ENCODE measurements around the gene CLCA4.

Gene CLCA4, protein sequence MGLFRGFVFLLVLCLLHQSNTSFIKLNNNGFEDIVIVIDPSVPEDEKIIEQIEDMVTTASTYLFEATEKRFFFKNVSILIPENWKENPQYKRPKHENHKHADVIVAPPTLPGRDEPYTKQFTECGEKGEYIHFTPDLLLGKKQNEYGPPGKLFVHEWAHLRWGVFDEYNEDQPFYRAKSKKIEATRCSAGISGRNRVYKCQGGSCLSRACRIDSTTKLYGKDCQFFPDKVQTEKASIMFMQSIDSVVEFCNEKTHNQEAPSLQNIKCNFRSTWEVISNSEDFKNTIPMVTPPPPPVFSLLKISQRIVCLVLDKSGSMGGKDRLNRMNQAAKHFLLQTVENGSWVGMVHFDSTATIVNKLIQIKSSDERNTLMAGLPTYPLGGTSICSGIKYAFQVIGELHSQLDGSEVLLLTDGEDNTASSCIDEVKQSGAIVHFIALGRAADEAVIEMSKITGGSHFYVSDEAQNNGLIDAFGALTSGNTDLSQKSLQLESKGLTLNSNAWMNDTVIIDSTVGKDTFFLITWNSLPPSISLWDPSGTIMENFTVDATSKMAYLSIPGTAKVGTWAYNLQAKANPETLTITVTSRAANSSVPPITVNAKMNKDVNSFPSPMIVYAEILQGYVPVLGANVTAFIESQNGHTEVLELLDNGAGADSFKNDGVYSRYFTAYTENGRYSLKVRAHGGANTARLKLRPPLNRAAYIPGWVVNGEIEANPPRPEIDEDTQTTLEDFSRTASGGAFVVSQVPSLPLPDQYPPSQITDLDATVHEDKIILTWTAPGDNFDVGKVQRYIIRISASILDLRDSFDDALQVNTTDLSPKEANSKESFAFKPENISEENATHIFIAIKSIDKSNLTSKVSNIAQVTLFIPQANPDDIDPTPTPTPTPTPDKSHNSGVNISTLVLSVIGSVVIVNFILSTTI

DNA sequence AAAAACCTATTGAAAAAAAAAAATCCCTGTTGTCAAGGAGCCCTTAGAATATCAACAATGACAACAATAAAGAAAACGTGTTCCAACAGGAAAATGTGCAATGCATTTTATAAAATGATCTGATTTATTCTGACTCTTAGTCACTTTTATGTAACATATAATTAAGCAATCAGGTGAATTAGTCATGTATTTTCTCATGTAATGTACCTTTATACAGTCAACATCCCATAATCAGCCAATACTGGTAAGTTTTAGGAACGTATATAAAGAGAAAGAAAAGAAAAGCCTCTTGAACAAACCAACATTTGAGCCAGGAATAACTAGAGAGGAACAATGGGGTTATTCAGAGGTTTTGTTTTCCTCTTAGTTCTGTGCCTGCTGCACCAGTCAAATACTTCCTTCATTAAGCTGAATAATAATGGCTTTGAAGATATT is at the start of gene CLCA4:
TSS of gene CLCA4 (plus strand) at position 292 of the 435 bp plus-strand sequence. CDS start at position 334, 42 bp downstream.
- peak; percentile 85 for DNase-seq

DNA sequence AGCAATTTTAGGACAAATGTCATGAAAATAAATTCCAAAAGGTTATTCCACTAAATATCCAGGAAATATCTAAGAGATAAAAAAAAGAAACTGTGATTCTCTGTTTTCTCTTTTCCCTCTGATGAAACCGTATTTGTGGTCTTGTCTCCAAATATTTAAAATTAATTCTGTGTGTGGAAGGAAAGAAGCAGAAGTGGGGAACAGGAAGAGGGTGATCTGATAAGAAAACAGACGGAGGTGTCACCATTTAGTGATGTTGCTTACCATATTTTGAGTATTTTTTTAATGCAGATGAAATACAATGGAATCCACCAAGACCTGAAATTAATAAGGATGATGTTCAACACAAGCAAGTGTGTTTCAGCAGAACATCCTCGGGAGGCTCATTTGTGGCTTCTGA is 48.6 kb upstream of the CLCA4 start:
- DNase-seq, result no peak

DNA sequence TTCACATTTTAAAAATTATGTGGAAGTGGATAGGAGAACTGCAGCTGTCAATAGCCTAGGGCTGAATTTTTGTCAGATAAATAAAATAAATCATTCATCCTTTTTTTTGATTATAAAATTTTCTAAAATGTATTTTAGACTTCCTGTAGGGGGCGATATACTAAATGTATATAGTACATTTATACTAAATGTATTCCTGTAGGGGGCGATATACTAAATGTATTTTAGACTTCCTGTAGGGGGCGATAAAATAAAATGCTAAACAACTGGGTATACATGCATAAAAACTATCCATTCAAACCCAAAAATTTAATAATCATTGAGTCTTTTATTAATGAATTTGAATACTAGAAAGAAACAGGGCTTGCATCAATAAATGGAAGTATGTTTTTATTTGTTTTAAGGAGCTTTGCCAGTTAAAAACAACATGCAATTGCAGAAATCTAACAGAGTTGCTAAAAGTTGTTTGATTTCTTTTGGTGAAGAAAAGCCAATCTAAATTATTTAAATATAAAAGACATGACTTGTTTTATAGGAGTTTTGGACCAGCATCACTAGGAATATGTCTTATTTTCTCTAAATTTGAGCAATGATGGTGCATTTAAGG is 46.8 kb upstream of the CLCA4 start:
- DNase-seq, result peak; percentile 77

DNA sequence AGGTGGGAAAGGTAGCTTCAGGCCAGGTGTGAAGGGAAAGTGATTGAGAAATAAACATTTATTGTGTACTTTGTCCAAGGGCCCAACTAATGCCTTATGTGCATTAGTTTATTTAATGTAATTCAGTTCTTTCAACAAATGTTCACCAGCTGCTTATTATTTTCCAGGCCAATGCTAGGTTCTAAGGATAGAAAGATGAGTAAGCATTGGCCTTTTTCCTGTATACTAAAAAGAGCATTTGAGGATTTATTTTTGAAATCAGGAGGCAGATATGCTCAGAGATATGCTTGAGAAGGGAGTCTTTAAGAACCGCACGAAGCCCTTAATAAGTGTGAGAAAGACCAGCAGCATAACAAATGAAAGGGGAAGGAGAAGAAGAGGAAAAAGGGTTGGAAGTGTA is 46.2 kb upstream of the CLCA4 start:
- DNase-seq, result peak; percentile 14

DNA sequence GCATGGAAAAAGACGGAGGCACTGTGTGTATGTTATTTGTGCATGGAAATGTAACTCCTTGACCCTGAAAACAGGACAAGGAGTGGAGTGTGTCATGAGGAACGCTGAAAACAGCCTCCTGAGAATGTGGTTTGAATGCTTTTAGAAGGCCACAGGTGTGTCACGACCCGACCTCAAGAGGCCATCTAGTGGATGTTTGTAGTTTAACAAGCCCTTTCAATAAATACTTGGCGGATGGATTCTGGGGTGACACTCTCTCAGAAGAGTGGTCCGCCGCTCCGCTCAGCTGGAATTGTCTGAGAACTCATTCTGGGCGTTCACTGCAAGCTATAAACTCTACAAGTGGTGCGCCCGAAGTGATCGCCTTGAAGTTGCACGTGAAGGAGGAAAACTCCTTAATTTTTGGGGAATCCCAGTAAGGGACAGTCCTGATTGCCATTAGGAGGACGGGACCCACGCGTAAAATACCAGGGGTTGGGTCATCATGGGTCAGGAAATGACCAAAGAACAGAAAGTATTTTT is 44.7 kb upstream of the CLCA4 start:
- peak; percentile 39 for DNase-seq

DNA sequence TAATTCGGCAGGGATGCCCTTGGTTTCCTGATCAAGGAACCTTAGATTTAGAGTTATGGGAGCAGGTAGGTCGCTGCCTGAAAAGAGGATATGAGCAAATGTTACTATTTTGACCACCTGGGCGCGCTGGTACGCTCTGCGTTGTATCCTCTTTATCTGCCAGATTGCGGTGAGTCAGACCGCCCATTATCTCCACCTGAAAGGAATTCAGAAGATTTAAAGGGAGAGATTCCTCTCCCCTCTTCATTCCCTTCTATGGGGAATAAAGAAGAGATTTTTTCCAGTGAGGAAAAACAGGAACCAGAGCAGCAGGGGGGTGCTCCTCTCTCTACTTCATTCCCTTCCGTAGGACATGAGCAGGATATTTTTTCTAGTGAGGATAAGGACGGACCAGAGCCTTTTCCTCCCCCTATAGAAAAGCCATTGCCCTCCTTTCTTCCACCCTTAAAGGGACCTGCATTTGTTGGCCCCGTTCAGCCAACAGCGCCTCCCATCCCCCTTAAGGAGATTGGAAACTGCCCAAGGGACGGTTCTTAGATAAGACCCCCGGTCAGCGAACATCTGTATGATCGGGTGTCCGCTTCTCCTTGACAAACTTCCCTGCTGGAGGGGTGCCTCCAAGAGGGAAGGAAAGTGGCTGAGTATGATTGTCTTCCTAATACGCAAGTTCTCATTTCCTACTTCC is 44.0 kb upstream of the CLCA4 start:
- DNase-seq, result peak; percentile 21

DNA sequence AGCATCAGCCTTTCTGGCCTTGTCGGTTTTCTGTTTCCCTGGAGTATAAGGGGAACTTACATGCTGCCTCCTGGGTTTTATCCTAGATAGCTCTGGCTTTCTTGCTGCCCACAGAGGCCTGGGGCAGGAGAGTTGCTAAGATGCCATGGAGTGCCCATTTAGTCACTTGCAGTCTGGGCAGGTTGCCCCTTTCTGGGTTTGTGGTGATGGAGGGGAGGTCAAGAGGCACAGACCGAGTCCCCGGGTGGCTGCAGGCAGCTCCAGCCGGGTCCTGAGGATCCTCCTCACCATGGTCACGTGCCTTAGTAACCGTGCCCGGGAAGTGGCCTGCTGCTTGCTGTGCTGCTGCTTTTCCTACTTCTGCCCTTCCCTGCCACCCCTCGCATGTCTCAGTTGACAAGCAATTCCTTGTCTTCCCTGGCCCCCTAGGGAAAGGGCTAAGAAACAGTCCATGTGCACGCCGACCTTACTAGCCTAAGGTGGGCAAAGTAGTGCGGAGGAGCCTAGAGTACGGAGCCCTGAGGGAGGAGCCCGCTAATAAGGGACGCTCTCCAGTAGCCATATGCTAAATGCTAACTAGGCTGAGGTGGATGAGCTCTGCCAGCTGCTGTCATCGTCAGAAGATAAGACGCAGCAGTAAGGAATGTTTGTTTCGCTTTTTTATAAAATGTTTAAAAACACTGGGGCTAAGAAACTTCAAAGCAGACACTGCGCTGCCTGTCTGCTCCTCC is 43.3 kb upstream of the CLCA4 start:
- DNase-seq, result no peak

DNA sequence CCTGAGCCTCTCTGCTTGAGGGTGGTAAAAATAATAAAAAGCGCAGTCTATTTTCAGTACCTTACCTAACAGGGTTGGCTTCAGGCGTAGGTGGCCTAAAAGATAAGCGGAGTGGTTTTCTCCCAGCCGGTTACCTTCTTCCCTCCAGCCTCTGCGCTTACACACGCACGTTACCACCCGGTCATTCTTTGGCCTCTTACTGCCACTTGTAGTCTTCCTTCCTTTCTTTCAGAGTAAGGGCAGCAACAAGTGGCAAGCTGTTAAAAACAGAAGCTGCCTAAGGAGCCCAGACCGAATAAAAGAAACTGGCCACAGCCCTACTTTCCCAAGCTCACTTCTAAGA is 42.8 kb upstream of the CLCA4 start:
- DNase-seq, result no peak

DNA sequence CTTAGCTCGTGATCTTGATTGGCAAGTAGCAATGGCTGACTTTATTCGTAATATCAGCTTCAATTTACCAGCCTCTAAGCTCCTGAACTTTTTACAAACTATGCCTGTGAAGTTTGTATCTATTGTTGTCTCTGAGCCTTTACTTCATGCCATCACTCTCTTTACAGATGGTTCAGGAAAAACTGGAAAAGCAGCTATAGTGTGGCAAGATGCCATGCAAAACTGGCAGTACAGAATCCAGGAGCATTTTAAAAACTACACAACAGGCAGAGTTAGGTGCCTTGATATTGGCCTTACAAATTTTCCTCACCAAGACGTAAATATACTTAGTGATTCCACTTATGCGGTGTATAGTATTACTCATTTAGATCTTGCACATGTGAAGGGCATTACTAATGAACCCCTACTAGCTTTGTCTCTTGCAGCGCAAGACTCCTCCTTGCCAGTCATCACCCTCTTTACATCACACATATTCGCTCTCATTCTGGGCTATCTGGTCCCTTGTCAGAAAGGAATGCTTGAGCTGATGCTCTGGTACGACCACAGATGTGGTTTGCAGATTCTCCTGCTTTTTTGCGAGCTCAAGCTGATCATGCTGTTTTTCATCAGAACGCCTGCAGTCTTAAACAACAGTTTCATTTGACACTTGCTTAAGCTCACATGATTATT is 41.8 kb upstream of the CLCA4 start:
- DNase-seq, result no peak

DNA sequence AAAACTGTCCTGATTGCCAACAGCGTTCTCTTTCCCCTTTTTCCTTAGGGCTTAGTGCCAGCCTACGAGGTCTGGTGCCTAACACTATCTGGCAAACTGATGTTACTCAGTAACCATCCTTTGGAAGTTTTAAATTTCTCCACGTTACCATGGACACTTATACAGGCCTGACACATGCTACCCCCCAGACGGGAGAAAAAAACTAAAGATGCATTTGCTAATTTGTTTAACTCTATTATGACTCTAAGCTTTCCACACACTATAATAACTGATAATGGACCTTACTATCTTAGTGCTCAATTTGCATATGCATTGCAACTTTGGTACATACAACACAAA is 41.3 kb upstream of the CLCA4 start:
- no peak for DNase-seq

DNA sequence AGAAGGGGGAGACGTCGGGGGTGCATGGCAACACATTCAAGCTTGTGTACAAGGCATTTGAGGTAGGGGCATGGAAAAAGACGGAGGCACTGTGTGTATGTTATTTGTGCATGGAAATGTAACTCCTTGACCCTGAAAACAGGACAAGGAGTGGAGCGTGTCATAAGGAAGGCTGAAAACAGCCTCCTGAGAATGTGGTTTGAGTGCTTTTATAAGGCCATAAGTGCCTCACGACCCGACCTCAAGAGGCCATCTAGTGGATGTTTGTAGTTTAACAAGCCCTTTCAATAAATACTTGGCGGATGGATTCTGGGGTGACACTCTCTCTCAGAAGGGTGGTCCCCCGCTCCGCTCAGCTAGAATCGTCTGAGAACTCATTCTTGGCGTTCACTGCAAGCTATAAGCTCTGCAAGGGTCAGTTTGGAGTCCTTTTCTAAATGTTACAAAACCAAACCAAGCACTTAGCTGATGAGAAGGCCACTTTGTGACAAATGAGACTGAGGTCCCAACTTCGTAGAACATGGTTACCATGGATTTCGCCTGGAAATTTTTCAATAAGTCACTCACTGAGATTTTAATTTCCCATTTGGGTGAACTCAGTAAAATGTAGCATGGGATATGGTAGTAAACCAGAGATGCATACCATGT is 38.8 kb upstream of the CLCA4 start:
- peak; percentile 46 for DNase-seq

DNA sequence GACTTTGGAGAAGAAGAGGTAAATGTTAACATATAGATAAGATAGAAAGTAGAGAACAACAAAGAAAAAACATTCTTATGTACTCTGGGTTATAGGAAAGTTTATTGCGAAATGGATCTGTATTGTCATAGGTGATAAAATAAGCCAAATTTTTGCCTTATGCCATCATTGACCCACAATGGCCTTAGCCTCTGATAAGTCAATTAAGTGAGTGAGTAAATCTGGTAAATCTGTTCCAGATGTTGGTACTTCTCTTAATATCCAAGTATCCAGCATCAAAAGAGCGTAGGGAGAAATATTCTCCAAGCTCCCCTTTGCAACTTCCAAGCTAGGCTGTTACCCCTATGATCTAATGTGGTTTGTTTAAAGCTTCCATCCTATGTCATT is 38.3 kb upstream of the CLCA4 start:
- no peak for DNase-seq

DNA sequence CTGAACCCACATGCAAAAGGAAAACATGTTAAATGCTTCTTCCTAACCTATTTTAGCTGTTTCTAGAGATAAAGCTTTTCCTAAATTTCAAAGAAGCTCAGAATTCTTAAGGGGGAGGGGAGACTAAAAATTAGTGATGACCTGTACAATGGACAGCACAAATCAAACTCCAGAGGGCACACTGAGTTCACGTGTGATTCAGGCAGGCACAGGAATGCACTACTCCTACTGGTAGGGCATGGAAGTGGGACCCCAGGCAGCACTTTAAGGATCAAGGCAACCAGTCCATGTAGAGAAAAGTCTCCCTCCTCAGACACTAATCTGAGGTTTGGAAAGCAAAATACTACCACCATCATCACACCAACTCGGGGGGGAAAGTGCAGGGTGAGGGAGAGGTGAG is 31.3 kb upstream of the CLCA4 start:
- peak; percentile 67 for DNase-seq

DNA sequence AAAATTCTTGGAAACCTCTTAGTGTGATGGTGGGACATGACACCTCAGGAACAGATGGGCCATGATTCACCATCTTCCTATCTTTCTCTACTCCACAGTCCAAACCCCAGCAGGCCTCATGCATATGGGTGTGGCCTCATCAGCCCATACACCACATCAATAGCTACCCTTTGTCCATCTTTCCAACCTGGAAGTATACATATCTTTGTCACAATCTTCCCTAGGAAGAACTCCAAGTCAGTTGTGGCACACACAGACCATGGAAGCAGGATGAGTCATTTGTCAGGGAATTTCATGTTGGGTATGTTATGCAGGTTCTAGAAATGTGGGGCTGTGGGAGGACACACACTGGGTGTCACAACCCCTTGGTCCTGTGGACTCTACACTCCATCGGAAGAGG is 30.5 kb upstream of the CLCA4 start:
- no peak for DNase-seq

DNA sequence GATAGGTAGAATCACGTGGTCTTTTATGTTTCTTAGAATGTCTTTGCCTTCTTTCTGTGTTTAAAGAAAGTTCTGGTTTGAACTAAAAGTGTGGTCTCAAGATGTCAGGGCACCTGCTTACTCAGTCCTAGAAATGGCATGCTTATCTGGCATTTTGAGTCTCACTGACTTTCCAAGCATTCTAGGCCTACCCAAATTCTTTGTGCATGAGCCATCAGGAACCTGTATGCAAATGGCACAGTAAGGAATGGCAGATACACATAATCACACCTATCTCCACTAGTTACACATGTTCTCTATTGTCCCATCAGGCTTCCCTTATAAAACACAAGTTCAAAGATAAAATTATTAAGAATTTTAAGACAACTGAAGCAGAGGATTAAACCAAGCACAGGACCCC is 29.5 kb upstream of the CLCA4 start:
- no peak for DNase-seq

DNA sequence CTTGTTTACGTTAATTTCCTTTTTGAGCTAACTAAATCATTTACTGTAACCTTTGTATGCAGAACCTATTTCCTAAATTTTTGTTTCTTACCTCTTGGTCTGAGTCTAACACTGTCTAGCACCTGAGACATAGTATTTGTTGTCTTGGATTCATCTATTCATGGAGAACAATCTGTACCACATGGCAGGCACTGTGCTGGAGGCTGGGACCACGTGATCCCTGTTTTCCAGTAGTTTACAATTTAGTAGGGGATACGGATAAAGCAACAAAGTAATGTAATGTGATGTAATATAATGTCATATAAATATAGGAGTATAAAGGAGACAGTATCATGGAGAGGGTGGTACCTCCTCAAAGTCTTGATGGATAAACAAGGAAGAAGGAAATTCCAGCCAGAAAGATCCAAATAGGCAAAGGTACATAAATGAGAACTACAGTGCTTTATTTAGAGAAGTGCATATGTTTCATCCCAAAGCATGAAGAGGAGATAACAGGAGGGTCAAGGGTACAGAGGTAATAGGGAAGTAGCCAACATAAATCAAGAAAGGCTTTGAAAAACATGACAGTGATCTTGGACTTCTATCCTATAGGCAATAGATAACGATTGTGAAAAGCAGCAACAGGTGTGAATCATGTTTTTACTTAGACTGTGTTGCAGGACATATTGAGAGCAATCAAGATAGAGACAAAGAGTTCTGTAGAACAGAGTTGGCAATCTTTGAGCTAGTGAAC is 25.9 kb upstream of the CLCA4 start:
- DNase-seq, result no peak

DNA sequence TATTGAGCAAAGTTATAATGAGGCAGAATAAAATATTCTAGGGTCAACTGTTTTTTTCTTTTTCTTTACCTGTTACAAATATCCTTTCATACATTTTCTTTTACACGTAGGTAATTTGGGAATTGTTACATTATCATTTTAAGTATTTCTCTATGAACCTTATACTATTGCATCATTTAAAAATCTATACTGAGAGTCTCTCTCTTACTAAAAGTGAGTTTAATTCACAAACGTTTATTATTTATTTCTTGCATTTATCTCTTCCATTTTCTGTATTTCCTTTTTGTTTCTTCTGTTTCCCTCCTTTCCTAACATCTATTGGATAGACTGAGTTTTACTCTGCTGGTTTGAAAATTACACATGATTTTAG is 25.4 kb upstream of the CLCA4 start:
- no peak for DNase-seq

DNA sequence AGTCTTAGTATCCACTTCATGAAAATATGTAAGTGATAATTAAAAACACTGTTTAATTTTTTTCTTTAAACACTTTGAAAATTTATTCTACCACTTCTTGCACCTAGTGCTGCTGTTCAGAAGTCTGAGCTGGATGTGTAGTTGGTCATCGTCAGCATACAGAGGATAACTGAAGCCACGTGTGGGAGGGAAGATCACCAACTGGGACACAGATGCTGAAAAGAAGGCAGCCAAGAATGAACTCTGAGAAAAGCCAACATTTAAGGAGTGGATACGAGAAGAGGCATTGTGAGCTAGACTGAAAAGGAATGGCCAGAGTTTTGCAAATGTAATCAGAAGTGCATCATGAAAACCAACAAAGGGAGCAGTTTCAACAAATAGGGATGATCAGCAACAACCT is 24.6 kb upstream of the CLCA4 start:
- no peak for DNase-seq

DNA sequence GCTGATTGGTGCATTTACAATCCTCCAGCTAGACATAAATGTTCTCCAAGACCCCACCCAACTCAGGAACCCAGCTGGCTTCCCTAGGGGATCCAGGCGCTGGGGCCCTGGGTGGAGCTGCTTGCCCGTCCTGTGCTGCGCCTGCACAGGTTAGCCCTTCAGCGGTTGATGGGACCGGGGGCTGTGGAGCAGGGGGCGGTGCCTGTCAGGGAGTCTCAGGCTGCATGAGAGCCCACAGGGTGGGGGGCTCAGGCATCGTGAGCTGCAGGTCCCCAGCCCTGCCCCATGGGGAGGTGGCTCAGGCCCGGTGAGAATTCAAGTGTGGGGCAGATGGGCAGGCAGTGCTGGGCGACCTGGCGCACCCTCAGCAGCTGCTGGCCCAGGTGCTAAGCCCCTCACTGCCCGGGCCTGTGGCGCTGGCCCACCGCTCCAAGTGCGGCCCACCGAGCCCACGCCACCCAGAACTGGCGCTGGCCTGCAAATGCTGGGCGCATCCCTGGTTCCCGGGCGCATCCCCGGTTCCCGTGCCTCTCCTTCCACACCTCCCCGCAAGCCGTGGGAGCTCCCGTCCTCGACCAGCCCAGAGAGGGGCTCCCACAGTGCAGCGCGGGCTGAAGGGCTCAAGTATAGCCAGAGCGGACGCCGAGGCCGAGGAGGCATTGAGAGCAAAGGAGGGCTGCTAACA is 23.1 kb upstream of the CLCA4 start:
- DNase-seq, result no peak

DNA sequence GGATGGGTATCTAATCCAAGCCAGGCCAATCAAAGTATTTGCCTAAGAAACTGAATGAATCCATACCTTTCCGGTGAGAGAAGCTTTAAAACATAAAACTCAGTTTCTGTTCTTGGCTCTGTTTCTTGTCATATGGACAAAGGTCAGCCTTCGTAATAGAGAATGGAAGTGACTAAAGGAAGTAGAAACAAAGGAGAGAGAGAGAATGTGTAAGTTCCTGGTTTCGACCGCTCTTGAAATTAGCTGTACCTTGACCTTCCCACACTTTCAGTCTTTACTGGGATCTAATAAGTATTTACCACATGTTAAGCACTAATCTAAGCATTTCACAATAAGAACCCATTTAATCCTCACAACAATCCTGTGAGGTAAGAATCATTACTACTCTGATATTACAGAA is 19.6 kb upstream of the CLCA4 start:
- no peak for DNase-seq
